ENCODE measurements around the gene CCDC85C.

CCDC85C gene

GRCh38 chr14:99587460-99588278 lies 16.3 kb downstream of the CCDC85C start:
- DNase-seq = no peak

- no peak for DNase-seq
These were observed 17.1 kb downstream of the CCDC85C start for GRCh38 chr14:99586761-99587459.

GRCh38 chr14:99586054-99586760 lies 17.8 kb downstream of the CCDC85C start:
- DNase-seq = no peak

- no peak for DNase-seq
These were observed 19.2 kb downstream of the CCDC85C start for GRCh38 chr14:99584823-99585222.

GRCh38 chr14:99581938-99582337 lies 22.1 kb downstream of the CCDC85C start:
- DNase-seq = no peak

- DNase-seq = no peak
These were observed 22.6 kb downstream of the CCDC85C start for GRCh38 chr14:99581374-99581773.

- DNase-seq = no peak
These were observed 24.0 kb downstream of the CCDC85C start for GRCh38 chr14:99579903-99580571.

- DNase-seq = no peak
These were observed 24.7 kb downstream of the CCDC85C start for GRCh38 chr14:99579120-99579836.

GRCh38 chr14:99578541-99579101 lies 25.4 kb downstream of the CCDC85C start:
- no peak for DNase-seq

- no peak for DNase-seq
These were observed 27.0 kb downstream of the CCDC85C start for GRCh38 chr14:99576761-99577705.

- DNase-seq = no peak
These were observed 27.7 kb downstream of the CCDC85C start for GRCh38 chr14:99576304-99576703.

GRCh38 chr14:99575043-99576023 lies 28.7 kb downstream of the CCDC85C start:
- DNase-seq = no peak

- DNase-seq = no peak
These were observed 29.7 kb downstream of the CCDC85C start for GRCh38 chr14:99574099-99574880.

- DNase-seq = no peak
These were observed 30.4 kb downstream of the CCDC85C start for GRCh38 chr14:99573436-99574098.

- DNase-seq = no peak
These were observed 31.0 kb downstream of the CCDC85C start for GRCh38 chr14:99573000-99573330.

GRCh38 chr14:99572173-99572999 lies 31.6 kb downstream of the CCDC85C start:
- no peak for DNase-seq

- no peak for DNase-seq
These were observed 32.6 kb downstream of the CCDC85C start for GRCh38 chr14:99571303-99571986.
